ENCODE data around the gene PRR5L.

DNA sequence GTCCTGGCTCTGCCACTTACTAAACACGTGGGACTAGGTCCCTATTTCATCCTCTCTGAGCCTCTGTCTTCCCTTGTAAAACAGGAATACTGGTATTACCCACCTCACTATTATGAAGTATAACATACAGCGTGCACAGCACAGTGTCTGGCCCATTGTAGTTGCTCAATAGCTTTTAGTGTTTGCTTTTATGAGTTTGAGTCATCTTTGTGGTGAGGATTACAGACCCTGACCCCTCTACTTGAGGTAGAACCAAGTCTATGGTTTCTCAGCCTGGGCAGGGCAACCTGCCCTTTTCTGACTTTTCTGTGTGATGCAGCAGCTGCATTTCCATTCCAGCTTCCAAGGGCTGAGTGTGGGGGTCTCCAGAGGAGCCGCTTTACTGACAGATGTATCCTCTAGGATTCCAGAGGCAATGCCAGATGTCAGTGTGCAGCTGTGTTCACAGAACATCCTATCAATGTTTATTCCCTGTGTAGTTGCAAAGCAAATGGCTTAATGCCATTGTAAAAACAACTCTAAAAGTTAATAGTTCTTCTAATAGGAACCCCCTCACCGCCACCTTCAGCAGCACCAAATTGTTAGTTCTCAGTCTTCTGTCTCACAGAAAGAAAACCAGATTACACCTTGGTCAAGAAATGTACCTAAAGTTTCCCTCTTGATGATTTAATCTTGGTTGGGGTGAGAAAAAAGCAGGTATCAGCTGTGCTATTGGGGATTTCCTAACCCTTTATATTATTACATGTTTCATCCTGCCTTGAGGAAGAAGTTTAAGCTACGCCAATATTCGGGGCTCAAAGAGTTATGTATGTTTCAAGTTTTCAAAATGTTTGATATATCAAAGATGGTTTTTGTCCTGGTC is 16.8 kb downstream of the PRR5L start:
- TF ChIP-seq POLR2A (IDR thresholded peaks at IDR 0.05; ENCODE audit: low read length) = no peak
- TF ChIP-seq GATA1 (IDR thresholded peaks at IDR 0.05; ENCODE audit: low read depth, low read length) = no peak

Data from erythroblast (primary cell).